Activated naive CD8-positive, alpha-beta T cell treated with anti-CD3 and anti-CD28 coated beads for 36 hours (primary cell): Measurements from ENCODE around the gene MTG2. TPM values are rescaled to one million over a fixed set of nuclear protein-coding genes. Genes with fewer than 3 reads are reported as not detected.

ENCODE experiments used
- DNase-seq: peaks from one replicate; pipeline ENCODE4 v3.0.0; 2021
- H3K27ac Mint-ChIP-seq: one replicate; pipeline ENCODE4 v1.8.0; 2022; ENCODE audit warnings: mild to moderate bottlenecking, moderate library complexity, mixed read lengths
- H3K27me3 Mint-ChIP-seq: one replicate; pipeline ENCODE4 v1.8.0; 2022; ENCODE audit warnings: mild to moderate bottlenecking, mixed read lengths
- H3K36me3 Mint-ChIP-seq: one replicate; pipeline ENCODE4 v1.8.0; 2021; ENCODE audit warnings: mild to moderate bottlenecking, mixed read lengths
- H3K4me1 Mint-ChIP-seq: one replicate; pipeline ENCODE4 v1.8.0; 2021; ENCODE audit warnings: mixed read lengths
- H3K4me3 Mint-ChIP-seq: one replicate; pipeline ENCODE4 v1.8.0; 2022; ENCODE audit warnings: mild to moderate bottlenecking, moderate library complexity, mixed read lengths
- H3K9me3 Mint-ChIP-seq: one replicate; pipeline ENCODE4 v1.8.0; 2022; ENCODE audit warnings: mixed read lengths
- total RNA-seq, 2 experiments: library from RNA; stranded (reverse); gene quantifications; one replicate each; pipeline ENCODE4 v1.2.3, GENCODE V29; 2021

Gene MTG2
- total RNA-seq, 2 experiments from 2014 or later = 36.1 to 39.9 TPM

DNA sequence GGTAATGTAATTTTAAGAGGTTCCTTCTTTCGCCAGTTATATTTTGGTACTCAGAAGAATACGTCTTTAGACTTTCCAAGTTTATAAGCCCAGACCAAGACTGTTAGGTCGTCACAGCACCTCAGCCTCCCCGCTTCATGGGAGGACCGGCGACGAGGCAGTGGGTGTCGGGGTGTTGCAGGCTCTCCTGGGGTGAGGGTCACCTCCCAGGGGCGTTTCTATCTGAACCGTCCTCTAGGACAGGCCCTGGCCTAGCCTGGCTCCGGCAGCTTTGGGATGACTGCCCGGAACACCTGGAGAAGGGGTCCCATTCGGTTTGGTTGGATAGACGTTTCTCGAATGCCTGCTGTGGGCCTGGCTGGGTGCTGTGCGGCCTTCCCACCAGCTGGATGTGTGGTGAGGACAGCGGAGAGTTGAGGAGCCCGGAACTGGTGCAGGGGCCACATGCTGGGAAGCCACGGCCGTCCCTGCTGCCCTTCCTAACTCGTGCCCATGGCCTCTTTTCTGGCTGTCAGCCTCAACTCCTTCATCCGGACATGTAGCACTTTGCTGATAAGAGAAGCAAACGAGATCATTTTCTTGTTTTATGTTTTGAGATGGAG, 56.6 kb downstream of the MTG2 start:
- no peaks in the 10 kb centered on the region for H3K36me3 Mint-ChIP-seq
- peaks cover 33% of the 10 kb centered on the region for H3K4me1 Mint-ChIP-seq
- no peaks in the 10 kb centered on the region for H3K9me3 Mint-ChIP-seq
- H3K4me3 Mint-ChIP-seq = peak overlapping the region; percentile 78
- no peak for DNase-seq
- peak overlapping the region; percentile 65 for H3K27ac Mint-ChIP-seq
- peaks cover 5% of the 10 kb centered on the region for H3K27me3 Mint-ChIP-seq

DNA sequence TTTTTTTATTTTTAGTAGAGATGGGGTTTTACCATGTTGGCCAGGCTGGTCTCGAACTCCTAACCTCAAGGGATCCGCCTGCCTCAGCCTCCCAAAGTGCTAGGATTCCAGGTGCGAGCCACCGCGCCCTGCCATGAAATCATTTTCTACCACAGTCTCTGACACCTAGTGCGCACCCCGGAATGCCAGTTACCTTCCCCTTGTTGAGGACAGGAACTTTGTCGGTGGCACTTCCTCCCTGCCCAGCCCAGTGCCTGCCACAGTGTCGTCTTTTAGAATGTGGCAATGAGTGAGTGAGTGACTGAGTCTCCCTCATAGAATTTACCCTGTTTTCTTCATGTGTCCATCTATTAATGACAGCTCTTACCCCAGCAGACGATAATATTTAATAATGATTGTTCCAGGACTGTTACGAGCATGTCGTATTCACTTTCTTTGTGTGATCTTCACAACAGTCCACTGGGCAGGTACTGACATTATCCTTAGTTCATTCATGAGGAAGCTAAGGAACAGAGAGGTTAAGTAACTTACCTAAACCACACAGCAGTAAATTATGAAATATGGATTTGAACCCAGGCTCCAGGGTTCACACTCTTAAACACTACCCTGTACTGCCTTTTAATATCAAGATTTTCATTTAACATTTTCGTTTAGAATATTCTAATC, 57.3 kb downstream of the MTG2 start:
- Mint-ChIP-seq H3K4me1 (peaks cover 35% of the 10 kb centered on the region), H3K27me3 (no peaks in the 10 kb centered on the region), H3K9me3 (no peaks in the 10 kb centered on the region), H3K36me3 (no peaks in the 10 kb centered on the region), H3K4me3 (peak overlapping the region; percentile 16), H3K27ac (no peak overlapping the region)
- no peak for DNase-seq

DNA sequence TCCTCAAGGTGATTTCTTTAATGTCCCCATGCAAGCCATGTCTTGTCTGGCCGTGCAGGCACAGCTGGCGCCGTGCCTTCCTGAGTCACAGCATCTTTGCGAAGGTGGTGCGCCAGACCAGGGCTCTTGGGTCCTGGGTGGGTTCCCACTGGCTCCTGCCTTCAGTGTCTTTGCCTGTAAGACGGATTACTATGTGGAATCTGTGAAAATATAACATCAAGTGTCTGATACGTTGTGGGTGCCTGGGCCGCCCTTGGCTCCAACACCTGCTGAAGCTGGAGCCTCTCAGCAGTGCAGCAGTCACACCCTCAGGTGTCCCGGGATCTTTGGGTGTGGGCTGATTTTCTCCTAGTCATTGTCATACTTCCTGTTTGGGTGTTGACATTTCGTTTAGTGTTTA, 58.7 kb downstream of the MTG2 start:
- peaks cover 37% of the 10 kb centered on the region for H3K4me1 Mint-ChIP-seq
- H3K9me3 Mint-ChIP-seq = no peaks in the 10 kb centered on the region
- no peaks in the 10 kb centered on the region for H3K36me3 Mint-ChIP-seq
- no peak for DNase-seq
- H3K4me3 Mint-ChIP-seq = no peak overlapping the region
- no peaks in the 10 kb centered on the region for H3K27me3 Mint-ChIP-seq
- peak overlapping the region; percentile 3 for H3K27ac Mint-ChIP-seq

DNA sequence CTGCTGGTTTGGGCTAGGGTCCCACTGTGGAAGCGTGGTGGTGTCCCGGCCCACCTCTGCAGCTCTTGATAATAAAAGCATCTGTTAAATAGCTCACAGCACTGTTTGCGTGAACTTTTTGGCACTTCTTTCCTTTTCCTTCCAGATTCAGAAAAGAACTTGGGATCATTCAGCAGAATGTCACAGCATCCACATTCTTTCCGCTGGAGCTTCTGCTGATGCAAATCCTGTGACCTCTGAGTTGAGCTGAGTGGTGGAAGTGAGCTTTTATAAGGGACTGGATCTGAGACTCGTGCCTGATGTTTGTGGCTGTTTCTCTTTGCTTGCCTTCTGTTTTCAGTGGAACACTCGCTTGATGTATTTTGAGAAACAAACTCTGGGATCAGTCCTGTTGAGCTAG, 59.3 kb downstream of the MTG2 start:
- H3K4me1 Mint-ChIP-seq = peaks cover 42% of the 10 kb centered on the region
- H3K27me3 Mint-ChIP-seq = no peaks in the 10 kb centered on the region
- H3K9me3 Mint-ChIP-seq = no peaks in the 10 kb centered on the region
- H3K4me3 Mint-ChIP-seq = no peak overlapping the region
- H3K36me3 Mint-ChIP-seq = no peaks in the 10 kb centered on the region
- DNase-seq = no peak
- H3K27ac Mint-ChIP-seq = no peak overlapping the region

DNA sequence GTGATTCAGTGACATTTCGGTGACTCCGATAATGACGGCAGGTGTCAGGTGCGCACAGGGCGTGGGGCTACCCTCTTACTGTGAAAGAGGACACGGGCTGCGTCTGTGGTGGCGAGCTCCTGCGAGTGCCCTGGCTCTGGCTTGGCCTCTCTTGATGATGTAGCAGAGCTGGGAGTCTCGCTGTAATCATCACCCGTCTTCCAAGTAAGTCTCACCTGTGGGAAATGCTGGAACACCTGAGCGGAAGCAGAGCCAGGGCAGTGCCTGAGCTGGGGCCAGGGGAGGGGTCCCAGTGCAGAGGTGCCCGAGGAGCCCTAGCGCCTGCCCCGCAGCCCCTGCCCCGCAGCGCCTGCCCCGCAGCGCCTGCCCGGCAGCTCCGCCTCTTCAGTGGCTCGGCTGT, 60.3 kb downstream of the MTG2 start:
- Mint-ChIP-seq H3K4me1 (peaks cover 38% of the 10 kb centered on the region), H3K36me3 (no peaks in the 10 kb centered on the region), H3K27ac (no peak overlapping the region), H3K4me3 (no peak overlapping the region), H3K9me3 (no peaks in the 10 kb centered on the region), H3K27me3 (no peaks in the 10 kb centered on the region)
- DNase-seq = no peak

DNA sequence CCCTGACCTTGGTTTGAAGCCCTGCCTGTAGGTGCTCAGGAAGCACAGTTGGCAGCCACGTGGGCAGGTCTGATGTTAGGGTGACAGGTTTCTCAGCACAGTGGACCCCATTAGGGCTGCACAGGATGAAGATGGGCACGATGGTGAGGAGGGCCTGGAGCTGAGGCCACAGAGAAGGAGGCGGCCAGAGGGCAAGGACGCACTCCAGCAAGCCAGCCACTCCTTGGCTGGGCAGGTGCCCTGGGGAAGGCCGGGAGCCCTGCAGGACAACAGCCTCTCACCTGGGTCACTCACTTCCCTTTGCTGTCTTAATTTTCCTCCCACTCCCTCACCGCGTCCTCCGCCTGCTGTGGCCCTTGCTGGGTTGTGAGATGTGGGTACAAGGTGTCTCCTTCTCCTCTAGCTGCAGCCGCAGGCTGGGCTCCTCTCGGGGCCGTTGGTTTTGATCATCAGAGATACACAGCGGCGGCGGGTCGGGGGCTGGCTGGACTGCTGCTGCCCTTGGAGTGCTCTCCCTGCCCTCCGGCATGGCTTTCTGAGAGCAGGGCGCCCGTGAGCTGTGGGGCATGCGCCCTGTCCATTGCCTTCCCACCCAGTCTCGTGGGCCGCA, 61.2 kb downstream of the MTG2 start:
- Mint-ChIP-seq H3K36me3 (no peaks in the 10 kb centered on the region), H3K4me3 (no peak overlapping the region), H3K27ac (no peak overlapping the region), H3K9me3 (no peaks in the 10 kb centered on the region), H3K27me3 (no peaks in the 10 kb centered on the region), H3K4me1 (peaks cover 37% of the 10 kb centered on the region)
- DNase-seq = no peak

DNA sequence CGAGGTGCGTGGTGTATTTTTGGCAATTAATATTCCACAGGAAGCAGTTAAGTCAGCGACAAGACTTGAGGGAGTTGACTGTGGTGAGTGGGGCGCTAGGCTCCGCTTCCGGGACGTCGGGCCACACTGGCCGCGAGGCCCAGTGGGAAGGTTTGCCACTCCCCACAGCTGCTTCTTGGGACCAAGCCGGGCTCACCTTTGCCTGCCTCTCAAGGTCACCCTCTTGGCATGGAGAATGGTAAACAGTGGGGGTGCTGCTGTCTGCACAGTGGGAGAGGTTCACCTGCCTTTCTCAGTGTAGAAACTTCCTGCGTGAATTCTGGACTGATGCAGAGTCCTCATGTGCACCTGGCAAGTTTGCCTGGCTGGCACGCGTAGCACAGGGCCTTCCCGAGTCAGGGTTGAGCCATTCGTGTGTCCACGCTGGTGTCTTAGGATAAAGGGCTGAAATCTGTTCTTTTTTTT, 61.8 kb downstream of the MTG2 start:
- Mint-ChIP-seq H3K27me3 (no peaks in the 10 kb centered on the region), H3K4me1 (peaks cover 32% of the 10 kb centered on the region), H3K9me3 (no peaks in the 10 kb centered on the region), H3K36me3 (no peaks in the 10 kb centered on the region), H3K4me3 (no peak overlapping the region), H3K27ac (peak overlapping the region; percentile 29)
- no peak for DNase-seq

DNA sequence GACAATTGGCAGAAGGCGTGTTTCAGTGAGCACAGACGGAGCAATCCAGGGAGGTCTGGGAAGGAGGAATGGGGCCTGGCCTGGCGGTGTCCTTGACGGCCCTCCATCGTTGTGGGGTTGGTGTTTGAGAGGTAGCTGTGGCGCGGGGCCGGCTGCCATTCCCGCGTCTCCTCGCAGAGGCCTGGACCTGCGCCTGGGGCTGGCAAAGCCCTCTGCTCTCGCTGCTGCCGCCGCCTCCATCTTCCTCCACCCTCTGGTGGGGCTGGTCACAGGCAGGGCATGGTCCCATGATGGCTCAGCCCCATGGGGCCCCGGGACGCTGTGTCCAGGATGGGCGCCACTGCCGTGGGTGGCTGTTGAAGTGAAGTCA, 63.1 kb downstream of the MTG2 start:
- no peaks in the 10 kb centered on the region for H3K27me3 Mint-ChIP-seq
- no peak overlapping the region for H3K27ac Mint-ChIP-seq
- no peak overlapping the region for H3K4me3 Mint-ChIP-seq
- H3K9me3 Mint-ChIP-seq = no peaks in the 10 kb centered on the region
- peaks cover 29% of the 10 kb centered on the region for H3K4me1 Mint-ChIP-seq
- DNase-seq = no peak
- H3K36me3 Mint-ChIP-seq = no peaks in the 10 kb centered on the region

DNA sequence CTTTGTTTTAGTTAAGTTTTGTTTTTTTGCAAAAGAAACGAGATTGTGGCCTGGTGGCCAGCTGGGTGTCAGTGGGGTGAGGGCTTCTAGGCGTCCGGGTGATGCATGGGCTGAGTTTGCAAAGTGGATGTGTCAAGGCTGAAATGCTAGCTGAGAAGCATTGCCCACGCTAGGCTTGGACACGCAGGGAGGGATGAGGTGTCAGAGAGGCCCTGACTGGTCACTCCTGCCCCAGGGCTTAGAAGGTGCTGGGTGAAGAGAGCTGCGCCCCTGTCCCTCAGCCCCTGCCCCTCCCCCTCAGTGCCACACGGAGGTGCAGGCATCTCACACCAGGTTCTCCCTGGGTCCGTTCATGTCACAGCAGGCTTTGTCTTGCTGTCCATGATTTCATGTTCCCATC, 63.6 kb downstream of the MTG2 start:
- DNase-seq = no peak
- no peaks in the 10 kb centered on the region for H3K27me3 Mint-ChIP-seq
- peaks cover 28% of the 10 kb centered on the region for H3K4me1 Mint-ChIP-seq
- no peak overlapping the region for H3K4me3 Mint-ChIP-seq
- no peaks in the 10 kb centered on the region for H3K36me3 Mint-ChIP-seq
- H3K27ac Mint-ChIP-seq = no peak overlapping the region
- no peaks in the 10 kb centered on the region for H3K9me3 Mint-ChIP-seq

DNA sequence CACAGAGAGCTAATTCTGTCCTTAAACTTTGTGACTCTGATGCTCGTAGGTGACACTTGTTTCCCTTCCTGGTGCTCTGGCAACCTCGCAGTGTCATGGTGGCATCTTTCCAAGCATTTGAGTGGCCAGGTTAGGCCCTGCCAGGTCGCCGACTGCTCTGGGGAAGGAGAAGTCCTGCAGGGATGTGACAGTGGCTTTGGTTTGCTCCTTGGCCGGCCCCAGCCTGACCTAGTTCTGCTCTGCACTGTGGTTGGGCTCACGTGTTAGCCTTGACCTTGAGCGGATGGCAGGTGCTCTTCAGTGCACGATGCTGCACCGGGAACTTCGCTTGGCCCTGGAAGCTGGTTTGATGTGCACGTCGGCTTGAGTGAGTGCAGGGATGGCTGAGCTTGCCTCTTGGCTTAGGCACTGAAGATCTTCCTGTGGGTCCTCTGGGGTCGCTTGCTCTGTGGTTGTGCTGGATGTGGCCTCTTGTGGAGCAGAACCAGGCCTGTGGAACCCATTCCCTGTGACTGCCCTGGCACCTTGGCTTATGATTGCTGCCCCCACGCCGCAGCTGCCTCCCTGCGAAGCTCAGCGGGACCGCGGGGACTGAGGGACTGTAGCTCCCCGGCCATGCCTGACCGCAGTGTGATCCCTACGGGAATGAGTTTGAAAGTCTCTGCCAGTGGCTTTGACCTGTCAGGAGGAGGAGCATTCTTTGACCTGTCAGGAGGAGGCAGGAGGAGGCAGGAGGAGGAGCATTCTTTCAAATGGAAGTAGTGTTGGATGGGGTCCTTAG, 64.2 kb downstream of the MTG2 start:
- Mint-ChIP-seq H3K27me3 (no peaks in the 10 kb centered on the region), H3K36me3 (no peaks in the 10 kb centered on the region), H3K4me3 (no peak overlapping the region), H3K4me1 (peaks cover 22% of the 10 kb centered on the region), H3K9me3 (no peaks in the 10 kb centered on the region), H3K27ac (no peak overlapping the region)
- DNase-seq = no peak

DNA sequence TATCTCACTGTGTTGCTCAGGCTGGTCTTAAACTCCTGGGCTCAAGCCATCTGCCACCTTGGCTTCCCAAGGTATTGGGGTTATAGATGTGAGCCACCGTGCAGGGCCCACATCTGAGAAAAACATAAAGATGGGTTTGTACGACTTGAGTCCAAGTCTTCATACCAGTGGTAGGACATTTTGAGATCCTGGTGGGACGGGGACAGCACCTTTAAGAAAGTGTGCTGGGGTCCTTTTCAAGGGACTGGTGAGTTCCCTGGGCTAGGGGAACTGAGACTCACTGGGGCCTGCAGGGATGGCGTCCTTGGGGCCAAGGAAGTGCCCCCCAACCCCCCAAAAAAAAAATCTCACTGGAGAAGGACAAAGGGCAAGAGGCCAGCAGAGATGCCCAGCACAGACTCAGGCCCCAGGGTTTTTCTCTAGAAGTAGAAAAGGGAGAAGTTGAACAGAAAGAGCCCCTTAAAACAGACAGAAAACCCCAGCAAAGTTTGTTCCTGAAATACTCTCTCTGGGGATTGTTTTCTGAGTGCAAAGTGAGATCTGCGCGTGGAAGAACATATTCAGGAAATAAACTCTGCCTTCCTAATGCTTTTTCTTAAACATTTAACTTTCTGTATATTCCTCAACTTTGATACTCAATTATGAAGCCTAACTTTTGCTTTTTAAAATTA, 66.2 kb downstream of the MTG2 start:
- Mint-ChIP-seq H3K27me3 (no peaks in the 10 kb centered on the region), H3K4me1 (peaks cover 17% of the 10 kb centered on the region), H3K9me3 (no peaks in the 10 kb centered on the region), H3K27ac (no peak overlapping the region), H3K4me3 (no peak overlapping the region), H3K36me3 (peaks cover 1% of the 10 kb centered on the region)
- no peak for DNase-seq

DNA sequence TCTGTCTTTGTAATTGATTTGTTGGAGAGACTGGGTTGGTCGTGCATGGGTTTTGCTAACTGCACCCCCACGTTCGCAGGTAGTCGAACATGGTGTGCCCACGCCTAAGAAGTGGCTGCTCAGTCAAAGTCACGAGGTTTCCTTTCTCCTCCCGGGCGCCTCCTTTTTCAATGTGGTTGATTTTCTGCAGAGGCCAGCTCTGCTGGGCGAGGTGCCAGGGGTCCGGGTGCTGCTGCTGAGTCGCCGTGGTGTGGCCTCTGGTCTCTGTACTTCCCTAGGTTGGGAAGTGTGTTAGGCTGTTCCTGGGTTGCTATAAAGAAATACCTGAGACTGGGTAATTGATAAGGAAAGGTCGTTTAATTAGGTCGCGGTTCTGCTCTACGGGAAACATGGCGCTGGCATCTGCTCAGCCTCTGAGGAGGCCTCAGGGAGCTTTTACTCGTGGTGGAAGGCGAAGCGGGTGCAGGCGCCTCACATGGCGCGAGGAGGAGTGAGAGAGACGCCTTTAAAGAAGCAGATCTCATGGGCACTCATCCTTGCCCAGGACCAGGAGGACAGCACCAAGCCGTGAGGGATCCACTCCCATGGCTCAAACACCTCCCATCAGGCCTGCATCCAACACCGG, 69.6 kb downstream of the MTG2 start:
- Mint-ChIP-seq H3K36me3 (peaks cover 1% of the 10 kb centered on the region), H3K27ac (no peak overlapping the region), H3K4me3 (no peak overlapping the region), H3K27me3 (no peaks in the 10 kb centered on the region), H3K9me3 (no peaks in the 10 kb centered on the region), H3K4me1 (peaks cover 10% of the 10 kb centered on the region)
- DNase-seq = no peak
